NCI-H128 (cell line): ENCODE results near the gene CAMKK2.
"Not testable (repeated sequence)": the region's sequence is repeated elsewhere in the genome, so short reads cannot be mapped to it uniquely, and the experiment has no call there.

ENCODE experiments used
- DNase-seq: peaks from one replicate; lab custom pipeline; 2025; ENCODE audit not compliant: unreplicated experiment; lab: John Stamatoyannopoulos, UW

CAMKK2 gene

GRCh38 chr12:121202407-121203355, 93.8 kb downstream of the CAMKK2 start:
- DNase-seq: no peak

DNA sequence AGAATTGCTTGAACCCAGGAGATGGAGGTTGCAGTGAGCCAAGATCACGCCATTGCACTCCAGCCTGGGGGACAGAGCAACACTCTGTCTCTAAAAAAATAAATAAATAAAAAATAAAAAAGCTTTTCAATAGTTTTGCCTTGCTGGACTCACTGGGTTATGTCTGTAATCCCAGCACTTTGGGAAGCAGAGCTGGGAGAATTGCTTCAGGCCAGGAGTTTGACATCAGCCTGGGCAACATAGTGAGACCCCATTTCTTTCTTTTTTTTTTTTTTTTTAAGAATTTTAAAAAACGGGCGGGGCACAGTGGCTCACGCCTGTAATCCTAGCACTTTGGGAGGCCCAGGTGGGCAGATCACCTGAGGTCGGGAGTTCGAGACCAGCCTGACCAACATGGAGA, 95.4 kb downstream of the CAMKK2 start:
- DNase-seq: not testable (repeated sequence)

- no peak for DNase-seq
Measured at GRCh38 chr12:121198949-121199348, 97.6 kb downstream of the CAMKK2 start.

- no peak for DNase-seq
Measured at GRCh38 chr12:121196902-121197301, 99.6 kb downstream of the CAMKK2 start.

DNA sequence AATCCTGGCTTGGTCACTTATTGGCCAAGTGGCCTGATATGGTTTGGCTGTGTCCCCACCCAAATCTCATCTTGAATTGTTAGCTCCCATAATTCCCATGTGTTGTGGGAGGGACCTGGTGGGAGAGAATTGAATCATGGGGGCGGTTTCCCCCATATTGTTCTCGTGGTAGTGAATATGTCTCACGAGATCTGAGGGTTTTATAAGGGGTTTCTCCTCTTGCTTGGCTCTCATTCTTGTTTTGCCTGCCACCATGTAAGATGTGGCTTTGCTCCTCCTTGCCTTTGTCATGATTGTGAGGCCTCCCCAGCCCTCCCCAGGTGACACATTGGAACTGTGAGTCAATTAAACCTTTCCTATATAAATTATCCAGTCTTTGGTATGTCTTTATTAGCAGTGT, 105.4 kb downstream of the CAMKK2 start:
- no peak for DNase-seq

- DNase-seq: no peak
Measured at GRCh38 chr12:121190523-121191031, 105.9 kb downstream of the CAMKK2 start.

GRCh38 chr12:121189619-121190155, 106.8 kb downstream of the CAMKK2 start:
- no peak for DNase-seq

- DNase-seq: no peak
Measured at GRCh38 chr12:121189131-121189530, 107.4 kb downstream of the CAMKK2 start.

GRCh38 chr12:121188227-121188626, 108.3 kb downstream of the CAMKK2 start:
- DNase-seq: no peak
